H1 (cell line): ENCODE measurements around the gene MMP24. TPM values are rescaled to one million over a fixed set of nuclear protein-coding genes. Genes with fewer than 3 reads are reported as not detected.

Source experiments
- CTCF ChIA-PET: fragments of 300-600 bp; sonication (Branson Sonifier 250); formaldehyde crosslinking; loops from one replicate; lab custom pipeline; 2021; ENCODE audit not compliant: partially characterized antibody; lab: Charles Lee
- POLR2A ChIA-PET: fragments of 300-600 bp; sonication (Branson Sonifier 250); formaldehyde crosslinking; loops from one replicate; lab custom pipeline; 2021; ENCODE audit warnings: inconsistent platforms; ENCODE audit not compliant: partially characterized antibody; lab: Charles Lee
- DNase-seq, 2 experiments: peaks; one replicate each; pipeline versions ENCODE4 v3.0.0 to v3.0.0-alpha.2; 2010 to 2022; ENCODE audit warnings: low spot score in 2 of 2, low read depth in 1 of 2, mixed read lengths in 1 of 2
- FAIRE-seq: peaks from 2 replicates; lab custom pipeline; 2011; peaks lifted over from hg19 to GRCh38; lab: Jason Lieb, UNC
- H2AFZ ChIP-seq: 2 replicates; pipeline ENCODE4 v1.8.1; 2012; ENCODE audit warnings: low read length, inconsistent platforms
- H2AK5ac ChIP-seq: 2 replicates; pipeline ENCODE4 v1.6.1; 2013; ENCODE audit warnings: low read depth, low read length
- H2BK120ac ChIP-seq: replicated peaks from 2 replicates; pipeline ENCODE3; 2013; ENCODE audit warnings: low read depth, low read length, inconsistent platforms
- H2BK12ac ChIP-seq: 2 replicates; pipeline ENCODE4 v1.6.1; 2013; ENCODE audit warnings: low read depth, low read length
- H2BK15ac ChIP-seq: 2 replicates; pipeline ENCODE4 v1.6.1; 2013; ENCODE audit warnings: low read length
- H2BK20ac ChIP-seq: 2 replicates; pipeline ENCODE4 v1.6.1; 2013; ENCODE audit warnings: low read length
- H2BK5ac ChIP-seq: 2 replicates; pipeline ENCODE4 v1.6.1; 2013; ENCODE audit warnings: low read depth, low read length
- H3K14ac ChIP-seq: 2 replicates; pipeline ENCODE4 v1.6.1; 2013; ENCODE audit warnings: inconsistent platforms; ENCODE audit not compliant: insufficient read length
- H3K18ac ChIP-seq: 2 replicates; pipeline ENCODE4 v1.6.1; 2013; ENCODE audit warnings: low read length; ENCODE audit errors: extremely low read depth
- H3K23ac ChIP-seq: 2 replicates; pipeline ENCODE4 v1.6.1; 2013; ENCODE audit warnings: inconsistent platforms; ENCODE audit not compliant: insufficient read length
- H3K23me2 ChIP-seq: 2 replicates; pipeline ENCODE4 v1.6.1; 2013; ENCODE audit warnings: low read depth, low read length
- H3K27ac ChIP-seq: 2 replicates; pipeline ENCODE4 v1.6.1; 2011; ENCODE audit warnings: low read depth, low read length, inconsistent platforms
- H3K27me3 ChIP-seq, 4 experiments: replicated peaks in 1 of 4; 1 replicate in 1 of 4; 2 replicates in 3 of 4; pipeline versions ENCODE4 v1.6.1 to v1.8.1; 2011 to 2013; ENCODE audit warnings: low read length in 3 of 4, mild to moderate bottlenecking in 3 of 4, inconsistent platforms in 2 of 4, mixed read lengths in 2 of 4, moderate library complexity in 1 of 4; ENCODE audit not compliant: control insufficient read depth in 3 of 4, insufficient read depth in 3 of 4; ENCODE audit errors: extremely low read depth in 1 of 4
- H3K36me3 ChIP-seq, 4 experiments: 2 replicates each; pipeline versions ENCODE4 v1.6.1 to v1.8.1; 2011 to 2013; ENCODE audit warnings: mild to moderate bottlenecking in 4 of 4, low read length in 3 of 4, moderate library complexity in 2 of 4, control low read depth in 1 of 4, inconsistent platforms in 1 of 4; ENCODE audit not compliant: insufficient read depth in 4 of 4, control insufficient read depth in 2 of 4
- H3K4ac ChIP-seq: replicated peaks from 2 replicates; pipeline ENCODE3; 2013; ENCODE audit warnings: low read length, low read depth, mixed read lengths, inconsistent platforms; ENCODE audit not compliant: insufficient read length
- H3K4me1 ChIP-seq, 4 experiments: replicated peaks in 1 of 4; 1 replicate in 1 of 4; 2 replicates in 3 of 4; pipeline versions ENCODE4 v1.6.1 to v1.8.1; 2011 to 2013; ENCODE audit warnings: low read length in 3 of 4, inconsistent platforms in 2 of 4, mixed read lengths in 1 of 4; ENCODE audit not compliant: insufficient read depth in 4 of 4, control insufficient read depth in 3 of 4
- H3K4me2 ChIP-seq, 2 experiments: 2 replicates each; pipeline versions ENCODE4 v1.6.1 to v1.8.1; 2011 to 2013; ENCODE audit warnings: low read depth in 2 of 2, low read length in 2 of 2, control low read depth in 1 of 2, inconsistent platforms in 1 of 2, mild to moderate bottlenecking in 1 of 2; ENCODE audit not compliant: insufficient read depth in 1 of 2
- H3K4me3 ChIP-seq, 4 experiments: fragments of 200-600, 300-600 bp in 1 of 4; sonication (generic), shearing (Covaris generic), sonication (Bioruptor Twin) in 1 of 4; 2 replicates each; pipeline versions ENCODE4 v1.5.1 to v1.8.1; 2011 to 2016; ENCODE audit warnings: low read length in 4 of 4, low read depth in 3 of 4, control low read depth in 2 of 4, inconsistent platforms in 2 of 4, mild to moderate bottlenecking in 2 of 4, mixed read lengths in 1 of 4, moderate library complexity in 1 of 4; ENCODE audit not compliant: insufficient read depth in 2 of 4; ENCODE audit errors: extremely low read depth in 1 of 4
- H3K56ac ChIP-seq: replicated peaks from 2 replicates; pipeline ENCODE3; 2013; ENCODE audit warnings: low read depth, mild to moderate bottlenecking, mixed read lengths, low read length, inconsistent platforms; ENCODE audit not compliant: insufficient read length
- H3K79me1 ChIP-seq: 2 replicates; pipeline ENCODE4 v1.6.1; 2013; ENCODE audit warnings: low read depth, low read length, control low read depth
- H3K79me2 ChIP-seq, 2 experiments: 2 replicates each; pipeline versions ENCODE4 v1.6.1 to v1.8.1; 2012 to 2013; ENCODE audit warnings: low read length in 2 of 2, mild to moderate bottlenecking in 2 of 2, inconsistent platforms in 1 of 2; ENCODE audit not compliant: insufficient read depth in 2 of 2, control insufficient read depth in 1 of 2
- H3K9ac ChIP-seq, 4 experiments: replicated peaks in 1 of 4; 1 replicate in 1 of 4; 2 replicates in 3 of 4; pipeline versions ENCODE4 v1.6.1 to v1.8.1; 2011 to 2013; ENCODE audit warnings: low read depth in 3 of 4, low read length in 3 of 4, control low read depth in 2 of 4, mild to moderate bottlenecking in 2 of 4, moderate library complexity in 2 of 4, inconsistent platforms in 1 of 4; ENCODE audit errors: extremely low read depth in 1 of 4
- H3K9me3 ChIP-seq, 2 experiments: 2 replicates each; pipeline versions ENCODE4 v1.6.1 to v1.8.1; 2012 to 2013; ENCODE audit warnings: mild to moderate bottlenecking in 2 of 2, moderate library complexity in 2 of 2, control low read depth in 1 of 2, inconsistent platforms in 1 of 2, low read depth in 1 of 2, low read length in 1 of 2, mixed read lengths in 1 of 2; ENCODE audit not compliant: insufficient read depth in 2 of 2
- H4K20me1 ChIP-seq, 2 experiments: replicated peaks in 1 of 2; 2 replicates each; pipeline versions ENCODE3 to v1.8.1; 2011 to 2013; ENCODE audit warnings: inconsistent platforms in 2 of 2, low read length in 2 of 2, mild to moderate bottlenecking in 1 of 2; ENCODE audit not compliant: insufficient read depth in 2 of 2, control insufficient read depth in 1 of 2
- H4K5ac ChIP-seq: 2 replicates; pipeline ENCODE4 v1.6.1; 2013; ENCODE audit warnings: low read length, low read depth, mixed read lengths, inconsistent platforms; ENCODE audit not compliant: insufficient read length
- H4K8ac ChIP-seq: 2 replicates; pipeline ENCODE4 v1.8.0; 2013; ENCODE audit warnings: mild to moderate bottlenecking, moderate library complexity, low read length, inconsistent platforms; ENCODE audit not compliant: insufficient read depth; ENCODE audit errors: extremely low read depth
- H4K91ac ChIP-seq: replicated peaks from 2 replicates; pipeline ENCODE3; 2013; ENCODE audit warnings: low read length, mixed read lengths, inconsistent platforms; ENCODE audit not compliant: insufficient read length
- CBX8 ChIP-seq: fragments of 300-800, 300-1000 bp; sonication (generic); IDR thresholded peaks from 2 replicates; pipeline ENCODE4 v1.7.1; 2016; ENCODE audit warnings: low read depth, low read length, borderline replicate concordance
- KDM4A ChIP-seq: IDR thresholded peaks from one replicate; pipeline ENCODE4 v1.7.1; 2012; ENCODE audit warnings: low read depth, mild to moderate bottlenecking, moderate library complexity, low read length, inconsistent platforms; ENCODE audit not compliant: severe bottlenecking
- MAX ChIP-seq: IDR thresholded peaks from 2 replicates; pipeline ENCODE4 v1.6.1; 2012; ENCODE audit warnings: inconsistent platforms
- NANOG ChIP-seq: IDR thresholded peaks from 2 replicates; pipeline ENCODE4 v1.6.1; 2011; ENCODE audit warnings: low read length, low read depth, mild to moderate bottlenecking, inconsistent platforms; ENCODE audit not compliant: insufficient read depth, poor library complexity, severe bottlenecking
- POLR2AphosphoS5 ChIP-seq: IDR thresholded peaks from 2 replicates; pipeline ENCODE4 v1.6.1; 2011; ENCODE audit warnings: low read depth, low read length
- WGBS, 2 experiments: shearing (Covaris generic) in 1 of 2; methylation state at CpG; one replicate each; pipeline versions ENCODE4 v1.1.6 to v1.1.7; 2013 to 2015; ENCODE audit warnings: low lambda C conversion rate in 2 of 2, mixed read lengths in 2 of 2, inconsistent platforms in 1 of 2, low coverage in 1 of 2, missing lambda C conversion rate in 1 of 2; ENCODE audit not compliant: insufficient replicate concordance in 2 of 2, insufficient coverage in 1 of 2, insufficient read length in 1 of 2; ENCODE audit errors: extremely low coverage in 1 of 2, missing lambda C conversion rate in 1 of 2; 5-methylcytosine and 5-hydroxymethylcytosine counted together
- polyA plus RNA-seq, 7 experiments: library from polyadenylated mRNA; depleted of rRNA in 3 of 7; stranded (reverse) in 5 of 7; unstranded in 2 of 7; fragments of >200 nt in 5 of 7; fragments of 200-250 nt in 2 of 7; gene quantifications; 1 replicate in 5 of 7; 2 replicates in 1 of 7; 4 replicates in 1 of 7; pipeline versions ENCODE4 v1.2.1 to v1.2.3, GENCODE V29; 2011 to 2013; ENCODE audit warnings: missing spikeins in 2 of 7, mixed read lengths in 2 of 7
- total RNA-seq: library from RNA; stranded (reverse); fragmentation: NEBNext Ultra II Directional; extraction: Animal tissue kit (Norgen Biotek cat#: 25700); gene quantifications from 2 replicates; pipeline ENCODE4 v1.2.1, GENCODE V29; 2021

MMP24 gene
- total and polyA plus RNA-seq, 2 of the 8 experiments (the other 6 are each of a cell fraction or from before 2014, with no cell fraction given), result 18.8 to 21.4 TPM

GRCh38 chr20:35263532-35264341 is 37.2 kb downstream of the MMP24 start:
- peak overlapping the region; percentile 97 for H2BK5ac ChIP-seq
- peak overlapping the region; percentile 98 for H4K91ac ChIP-seq
- peak overlapping the region; percentile 13 for H3K23ac ChIP-seq
- H3K79me2 ChIP-seq, result no peaks in the 10 kb centered on the region
- H3K9ac ChIP-seq, result peak overlapping the region in 3 of 4 experiments; percentile 79 to 85 (median 84); a peak in 6 of 7 replicates
- no peaks in the 10 kb centered on the region for H3K9me3 ChIP-seq
- H2BK120ac ChIP-seq, result peak overlapping the region; percentile 98
- no peaks in the 10 kb centered on the region for H3K79me1 ChIP-seq
- WGBS, 2 experiments, result 63% methylated on average over 17 of the region's 17 CpGs; no CpG with 5 or more reads in 1 of the 2 experiments
- H3K36me3 ChIP-seq, result 0 out of 8 replicates have a peak, but pooled peaks cover 0 to 3% (median 0%) of the 10 kb centered on the region in 4 experiments
- CTCF ChIA-PET, result interaction anchor here (0.7 to 11.5 kb wide), 20 partner anchors 12 to 285 kb away, joined by 3 to 135 read pairs (median 4); partner anchors contain the start of genes EDEM2 and MMP24
- H3K14ac ChIP-seq, result no peak overlapping the region
- peak overlapping the region; percentile 62 for H3K56ac ChIP-seq
- peak overlapping the region; percentile 99 for H3K18ac ChIP-seq
- H3K4ac ChIP-seq, result peak overlapping the region; percentile 61
- peak overlapping the region; percentile 97 for H4K5ac ChIP-seq
- peak overlapping the region; percentile 99 for H3K27ac ChIP-seq
- POLR2A ChIA-PET, result interaction anchor here (0.6 to 7.2 kb wide), 43 partner anchors 11 to 566 kb away, joined by 3 to 98 read pairs (median 3); partner anchors contain the start of genes EDEM2, EIF6, MMP24 and MMP24OS
- H3K23me2 ChIP-seq, result no peaks in the 10 kb centered on the region; the same call in 1 of the 2 replicates
- peaks cover 16 to 39% (median 30%) of the 10 kb centered on the region in 4 experiments for H3K4me1 ChIP-seq
- H4K8ac ChIP-seq, result peak overlapping the region; percentile 93; the same call in 1 of the 2 replicates
- peak overlapping the region; percentile 98 for H2BK20ac ChIP-seq
- peak overlapping the region; percentile 100 for H2BK12ac ChIP-seq
- DNase-seq (no peak), FAIRE-seq (no peak)
- H4K20me1 ChIP-seq, result no peaks in the 10 kb centered on the region
- peak overlapping the region; percentile 73; the same call in 1 of the 2 replicates for H2BK15ac ChIP-seq
- H2AFZ ChIP-seq, result no peak overlapping the region
- H3K4me2 ChIP-seq, result peak overlapping the region; percentile 64 to 88
- H3K4me3 ChIP-seq, result peak overlapping the region in 3 of 4 experiments; percentile 9 to 39 (median 16); a peak in 4 of 8 replicates
- peak overlapping the region; percentile 100 for H2AK5ac ChIP-seq
- no peaks in the 10 kb centered on the region for H3K27me3 ChIP-seq
- TF ChIP-seq CBX8, result no peak
- no peak for TF ChIP-seq KDM4A
- TF ChIP-seq NANOG, result no peak
- TF ChIP-seq MAX, result 0 out of 2 replicates have a peak, but pooled peaks have one; percentile 3
- TF ChIP-seq POLR2AphosphoS5, result peak; percentile 77
